Esophagus muscularis mucosa (tissue), 4 donors: ENCODE measurements around the gene SLC25A15. TPM values are rescaled to one million over a fixed set of nuclear protein-coding genes. Genes with fewer than 3 reads are reported as not detected.

Experiments used
- DNase-seq: peaks from one replicate; pipeline ENCODE4 v3.0.0-alpha.2; 2017; ENCODE audit errors: extremely low spot score
- H3K27ac ChIP-seq, 4 donors: fragments of 200-600 bp; sonication (generic); replicated peaks in 1 of 4; 1 replicate in 3 of 4; 2 replicates in 1 of 4; pipeline ENCODE4 v1.5.1; 2016 to 2019; ENCODE audit warnings: mild to moderate bottlenecking in 1 of 4
- H3K27me3 ChIP-seq, 4 donors: fragments of 200-600 bp; sonication (generic); one replicate each; pipeline versions ENCODE4 v1.5.1 to v1.6.0; 2016 to 2019
- H3K36me3 ChIP-seq, 4 donors: fragments of 200-600 bp; sonication (generic); one replicate each; pipeline ENCODE4 v1.5.1; 2016 to 2019
- H3K4me1 ChIP-seq, 4 donors: fragments of 200-600 bp; sonication (generic); one replicate each; pipeline ENCODE4 v1.5.1; 2016 to 2019
- H3K4me3 ChIP-seq, 4 donors: fragments of 200-600 bp; sonication (generic); 1 replicate in 2 of 4; 2 replicates in 2 of 4; pipeline ENCODE4 v1.5.1; 2016 to 2019; ENCODE audit warnings: mild to moderate bottlenecking in 4 of 4, moderate library complexity in 1 of 4
- H3K9me3 ChIP-seq, 4 donors: fragments of 200-600 bp; sonication (generic); 1 replicate in 3 of 4; 2 replicates in 1 of 4; pipeline ENCODE4 v1.5.1; 2016 to 2019
- EP300 ChIP-seq: sonication (generic); formaldehyde crosslinking; IDR thresholded peaks from one replicate; pipeline ENCODE4 v1.6.1; 2017; ENCODE audit warnings: antibody characterized with exemption
- POLR2A ChIP-seq: fragments of 450-650 bp; IDR thresholded peaks from one replicate; pipeline ENCODE4 v1.6.1; 2017; ENCODE audit warnings: antibody characterized with exemption, moderate library complexity, mild to moderate bottlenecking, low read depth
- POLR2AphosphoS5 ChIP-seq, 2 donors: sonication (generic); formaldehyde crosslinking; IDR thresholded peaks; one replicate each; pipeline ENCODE4 v1.6.1; 2017; ENCODE audit warnings: antibody characterized with exemption in 2 of 2
- WGBS: methylation state at CpG from one replicate; pipeline ENCODE4 v1.1.5; 2018; 5-methylcytosine and 5-hydroxymethylcytosine counted together
- intact Hi-C: fragments of 100-400 bp; cut with DNase I; formaldehyde crosslinking; loops from one replicate; pipeline ENCODE4 v1.15.1; 2023
- total RNA-seq, 4 donors: library from RNA; depleted of rRNA; stranded (reverse); fragments of >200 nt; gene quantifications; one replicate each; pipeline versions ENCODE4 v1.1.0 to v1.2.1, GENCODE V29; 2016
- TF ChIP-seq, protein P1 (sequence below), 3 experiments: fragments of 200-600 bp in 2 of 3; fragments of 450-650 bp in 1 of 3; sonication (generic) in 2 of 3; IDR thresholded peaks; one replicate each; pipeline ENCODE4 v1.5.1; 2017 to 2019; ENCODE audit warnings: antibody characterized with exemption in 3 of 3, mild to moderate bottlenecking in 2 of 3, moderate library complexity in 1 of 3

Gene SLC25A15
- total RNA-seq, 4 donors from 2014 or later, result 3.7 to 5.1 (median 4.5) TPM

DNA sequence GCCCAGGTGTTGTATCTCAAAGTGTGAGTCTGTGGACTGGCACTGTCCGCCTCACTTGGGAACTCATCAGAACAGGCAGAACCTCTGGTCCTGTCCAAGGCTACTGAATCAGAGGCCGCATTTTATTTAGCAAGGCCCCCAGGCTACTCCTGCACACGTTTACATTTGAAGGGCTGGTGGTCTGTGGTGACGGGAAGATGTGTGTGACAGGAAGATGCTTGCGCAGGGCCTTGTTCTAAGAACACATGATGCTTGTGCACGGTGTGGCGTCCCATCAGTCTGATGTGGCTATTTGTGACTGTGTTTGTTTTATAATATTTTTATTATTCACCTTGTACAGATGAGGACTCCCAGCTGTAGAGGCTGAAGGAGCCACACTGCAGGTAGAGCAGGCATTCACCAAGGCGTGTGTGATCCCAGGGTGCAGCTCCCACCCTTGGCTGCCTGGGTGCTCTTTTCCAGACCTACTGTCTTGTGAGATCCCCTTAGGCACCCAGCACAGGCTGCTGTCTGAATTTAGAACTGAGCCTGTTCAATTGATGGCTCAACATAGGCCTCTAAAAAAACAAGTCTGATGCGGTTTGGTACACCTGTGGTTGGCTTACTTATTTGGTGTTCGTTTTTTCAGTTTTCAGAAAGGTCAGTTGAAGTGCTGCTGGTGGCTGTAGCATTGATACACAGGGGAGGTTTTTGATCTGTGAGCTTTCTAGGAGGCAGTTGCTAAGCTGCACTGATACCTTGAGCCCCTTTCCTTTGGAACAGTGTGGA, 3.1 kb downstream of the SLC25A15 start:
- intact Hi-C loops, result no loop called here
- Histone ChIP-seq H3K4me1 (peaks cover 8 to 20% (median 14%) of the 10 kb centered on the region in 4 donors), H3K27ac (no peak overlapping the region), H3K4me3 (no peak overlapping the region), H3K27me3 (no peaks in the 10 kb centered on the region), H3K36me3 (peaks cover 0 to 41% (median 18%) of the 10 kb centered on the region in 4 donors), H3K9me3 (no peaks in the 10 kb centered on the region)
- no peak for DNase-seq
- no peak for TF ChIP-seq EP300
- TF ChIP-seq, protein P1, sequence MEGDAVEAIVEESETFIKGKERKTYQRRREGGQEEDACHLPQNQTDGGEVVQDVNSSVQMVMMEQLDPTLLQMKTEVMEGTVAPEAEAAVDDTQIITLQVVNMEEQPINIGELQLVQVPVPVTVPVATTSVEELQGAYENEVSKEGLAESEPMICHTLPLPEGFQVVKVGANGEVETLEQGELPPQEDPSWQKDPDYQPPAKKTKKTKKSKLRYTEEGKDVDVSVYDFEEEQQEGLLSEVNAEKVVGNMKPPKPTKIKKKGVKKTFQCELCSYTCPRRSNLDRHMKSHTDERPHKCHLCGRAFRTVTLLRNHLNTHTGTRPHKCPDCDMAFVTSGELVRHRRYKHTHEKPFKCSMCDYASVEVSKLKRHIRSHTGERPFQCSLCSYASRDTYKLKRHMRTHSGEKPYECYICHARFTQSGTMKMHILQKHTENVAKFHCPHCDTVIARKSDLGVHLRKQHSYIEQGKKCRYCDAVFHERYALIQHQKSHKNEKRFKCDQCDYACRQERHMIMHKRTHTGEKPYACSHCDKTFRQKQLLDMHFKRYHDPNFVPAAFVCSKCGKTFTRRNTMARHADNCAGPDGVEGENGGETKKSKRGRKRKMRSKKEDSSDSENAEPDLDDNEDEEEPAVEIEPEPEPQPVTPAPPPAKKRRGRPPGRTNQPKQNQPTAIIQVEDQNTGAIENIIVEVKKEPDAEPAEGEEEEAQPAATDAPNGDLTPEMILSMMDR (IDR thresholded peaks at IDR 0.05), result no peak
- TF ChIP-seq POLR2A, result no peak
- no peak for TF ChIP-seq POLR2AphosphoS5 (IDR thresholded peaks at IDR 0.05)
- WGBS, result 94% methylated on average over 10 of the region's 10 CpGs

DNA sequence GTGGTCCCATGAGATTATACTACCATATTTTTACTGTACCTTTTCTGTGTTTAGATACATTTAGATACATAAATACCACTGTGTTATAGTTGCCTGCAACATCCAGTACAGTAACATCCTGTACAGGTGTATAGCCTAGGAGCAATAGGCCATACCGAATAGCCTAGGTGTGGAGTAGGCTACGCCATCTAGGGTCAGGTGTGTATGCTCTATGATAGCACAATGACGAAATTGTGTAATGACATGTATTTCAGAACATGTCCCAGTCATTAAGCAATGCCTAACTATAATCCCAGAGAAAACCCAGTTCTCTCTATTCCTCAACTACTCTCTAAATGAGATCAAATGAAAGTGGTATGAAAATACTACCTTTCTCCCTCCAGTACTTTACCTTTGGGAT, 3.9 kb downstream of the SLC25A15 start:
- Histone ChIP-seq H3K4me1 (peaks cover 8 to 20% (median 14%) of the 10 kb centered on the region in 4 donors), H3K27ac (no peak overlapping the region), H3K4me3 (no peak overlapping the region), H3K27me3 (no peaks in the 10 kb centered on the region), H3K36me3 (peaks cover 0 to 47% (median 18%) of the 10 kb centered on the region in 4 donors), H3K9me3 (no peaks in the 10 kb centered on the region)
- DNase-seq, result no peak
- intact Hi-C loops, result no loop called here
- TF ChIP-seq, protein P1 (IDR thresholded peaks at IDR 0.05), result no peak
- no peak for TF ChIP-seq POLR2A
- no peak for TF ChIP-seq POLR2AphosphoS5 (IDR thresholded peaks at IDR 0.05)
- TF ChIP-seq EP300, result no peak
- WGBS, result 77% methylated on average over 3 of the region's 3 CpGs

DNA sequence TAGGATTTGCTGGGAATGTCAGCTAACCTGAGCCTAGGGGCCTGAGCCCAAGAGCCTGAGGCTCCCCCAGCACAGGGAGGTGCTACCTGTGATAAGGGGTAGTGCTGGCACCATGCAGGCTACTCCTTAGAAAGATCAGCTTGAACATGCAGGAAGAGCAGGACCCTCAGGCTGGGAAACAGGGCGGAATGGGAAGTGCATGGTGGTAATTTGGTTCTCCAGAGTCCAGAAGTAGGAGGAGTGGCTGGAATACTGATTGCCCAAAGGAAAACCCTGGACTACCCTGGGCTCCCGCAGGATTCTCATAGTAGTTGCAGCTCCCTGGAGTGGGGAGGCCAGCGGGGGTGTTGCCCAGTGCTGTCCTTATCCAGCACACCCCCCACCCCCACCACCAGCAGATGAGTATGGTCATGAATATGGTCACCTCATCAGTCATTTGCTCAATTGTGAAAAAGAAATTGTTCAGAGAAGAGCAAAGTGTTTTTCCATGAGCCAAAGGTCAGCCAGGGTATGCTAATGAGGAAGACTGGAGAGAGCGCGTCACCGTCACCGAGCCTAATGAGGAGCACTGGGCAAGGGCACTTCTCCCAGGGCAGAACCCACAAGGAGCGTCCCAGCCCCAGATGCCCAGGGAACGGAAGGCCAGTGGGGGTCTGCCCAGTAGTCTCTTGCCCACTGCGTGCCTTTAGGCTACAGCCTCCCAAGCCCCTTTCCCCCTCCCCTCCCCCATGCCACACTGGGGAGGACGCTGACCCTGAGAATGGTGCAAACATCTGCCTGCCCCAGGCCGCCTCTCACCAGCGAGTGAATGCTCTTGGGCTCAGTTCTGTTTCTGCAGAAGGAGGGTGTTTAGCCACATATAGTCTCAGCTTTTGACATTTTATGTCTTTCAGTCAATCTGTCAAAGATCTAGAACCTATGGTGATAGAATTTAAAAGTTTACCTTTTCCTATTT, 5.3 kb downstream of the SLC25A15 start:
- no peak overlapping the region for H3K27ac ChIP-seq
- no peaks in the 10 kb centered on the region for H3K27me3 ChIP-seq
- H3K4me1 ChIP-seq, result peaks cover 8 to 12% (median 9%) of the 10 kb centered on the region in 4 donors
- DNase-seq, result no peak
- intact Hi-C loops, result no loop called here
- H3K9me3 ChIP-seq, result no peaks in the 10 kb centered on the region
- TF ChIP-seq POLR2AphosphoS5 (IDR thresholded peaks at IDR 0.05) (no peak), POLR2A (no peak), EP300 (no peak)
- TF ChIP-seq, protein P1 (IDR thresholded peaks at IDR 0.05), result no peak
- no peak overlapping the region for H3K4me3 ChIP-seq
- peaks cover 9 to 61% (median 26%) of the 10 kb centered on the region in 4 donors for H3K36me3 ChIP-seq
- 90% methylated on average over 5 of the region's 13 CpGs for WGBS

DNA sequence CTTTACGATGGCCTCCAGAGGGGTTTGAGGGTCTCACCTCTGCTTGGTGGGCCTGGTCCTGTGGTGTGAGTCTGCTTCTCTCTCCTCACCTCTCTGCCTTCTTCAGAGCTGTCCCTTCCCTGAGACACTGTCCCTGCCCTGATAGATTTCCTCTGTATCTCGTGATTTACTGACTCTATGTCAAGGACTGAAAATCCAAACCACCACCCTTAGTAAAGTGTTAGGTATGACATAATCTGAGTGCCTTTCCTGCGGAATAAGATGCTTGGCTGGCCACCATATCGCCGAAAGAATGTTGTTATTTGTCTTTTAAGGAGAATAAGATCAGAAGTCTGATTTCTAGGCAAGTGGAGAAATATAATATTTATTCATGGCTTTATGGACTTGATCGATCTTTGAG, 7.2 kb downstream of the SLC25A15 start:
- 92% methylated on average over 6 of the region's 6 CpGs for WGBS
- TF ChIP-seq POLR2A (no peak), EP300 (no peak), POLR2AphosphoS5 (IDR thresholded peaks at IDR 0.05) (no peak)
- TF ChIP-seq, protein P1 (IDR thresholded peaks at IDR 0.05), result no peak
- Histone ChIP-seq H3K4me1 (no peaks in the 10 kb centered on the region), H3K36me3 (peaks cover 9 to 74% (median 37%) of the 10 kb centered on the region in 4 donors), H3K9me3 (no peaks in the 10 kb centered on the region), H3K4me3 (no peak overlapping the region), H3K27ac (no peak overlapping the region), H3K27me3 (no peaks in the 10 kb centered on the region)
- no peak for DNase-seq
- intact Hi-C loops, result no loop called here
